GM19035 (cell line): Measurements from ENCODE around the gene PRUNE2.

Source experiments
- ATAC-seq: cut with Tn5 transposase; IDR thresholded peaks from one replicate; pipeline ENCODE4 v1.9.1; 2021; ENCODE audit not compliant: unreplicated experiment

Gene PRUNE2

DNA sequence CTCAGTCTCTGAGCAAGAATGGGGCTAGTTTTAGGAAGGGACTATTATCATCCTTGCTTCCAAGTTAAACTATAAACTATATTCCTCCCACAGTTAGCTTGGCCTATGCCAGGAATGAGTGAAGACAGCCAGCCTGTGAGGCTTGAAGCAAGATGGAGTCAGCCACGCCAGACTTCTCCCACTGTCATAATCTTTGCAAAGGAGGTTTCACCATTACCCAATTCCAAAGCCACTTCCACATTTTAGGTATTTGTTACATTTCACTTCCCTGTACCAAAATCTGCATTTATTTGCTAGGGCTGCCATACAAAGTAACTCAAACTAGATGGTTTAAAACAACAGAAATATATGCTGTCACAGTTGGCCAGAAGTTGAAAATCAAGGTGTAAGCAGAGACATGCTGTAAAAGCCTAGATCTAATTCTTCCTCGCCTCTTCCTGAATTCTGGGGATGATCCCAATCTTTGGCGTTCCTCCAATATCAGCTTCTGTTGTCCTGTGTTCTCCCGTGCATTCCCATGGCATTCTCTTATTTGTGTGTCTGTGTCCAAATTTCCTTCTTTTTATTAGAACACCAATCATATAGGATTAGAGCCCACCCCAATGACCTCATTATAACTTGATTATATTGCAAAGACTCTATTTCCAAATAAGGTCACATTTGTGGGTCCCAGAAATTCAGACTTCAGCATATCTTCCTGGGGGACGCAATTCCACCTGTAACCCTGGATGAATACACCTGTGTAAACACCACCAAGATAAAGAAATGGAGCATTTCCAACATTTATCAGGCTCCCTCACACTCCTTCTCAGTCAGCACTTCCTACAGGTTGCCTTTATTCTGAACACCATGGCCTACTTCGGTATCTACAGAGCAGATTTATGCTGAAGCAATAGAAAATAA, 320.2 kb downstream of the PRUNE2 start:
- ATAC-seq: no peak

- no peak for ATAC-seq
These were observed 322.7 kb downstream of the PRUNE2 start for GRCh38 chr9:76583256-76583655.

GRCh38 chr9:76581731-76582130, 324.2 kb downstream of the PRUNE2 start:
- no peak for ATAC-seq

DNA sequence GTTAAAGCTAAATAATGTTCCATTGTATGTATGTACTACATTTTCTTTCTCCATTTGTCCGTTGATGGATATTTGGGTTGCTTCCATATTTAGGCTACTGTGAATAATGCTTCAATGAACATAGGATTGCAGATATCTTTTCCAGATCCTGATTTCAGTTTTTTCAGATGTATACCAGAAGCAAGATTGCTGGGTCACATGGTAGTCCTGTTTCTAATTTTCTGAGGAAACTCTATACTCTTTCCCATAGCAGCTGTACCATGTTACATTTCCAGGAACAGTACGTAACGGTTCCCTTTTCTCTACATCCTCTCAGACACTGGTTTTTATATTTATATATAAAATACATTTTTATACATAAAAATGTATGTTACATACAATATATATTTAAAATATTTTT, 325.1 kb downstream of the PRUNE2 start:
- no peak for ATAC-seq

- ATAC-seq: no peak
These were observed 325.7 kb downstream of the PRUNE2 start for GRCh38 chr9:76580188-76580587.

DNA sequence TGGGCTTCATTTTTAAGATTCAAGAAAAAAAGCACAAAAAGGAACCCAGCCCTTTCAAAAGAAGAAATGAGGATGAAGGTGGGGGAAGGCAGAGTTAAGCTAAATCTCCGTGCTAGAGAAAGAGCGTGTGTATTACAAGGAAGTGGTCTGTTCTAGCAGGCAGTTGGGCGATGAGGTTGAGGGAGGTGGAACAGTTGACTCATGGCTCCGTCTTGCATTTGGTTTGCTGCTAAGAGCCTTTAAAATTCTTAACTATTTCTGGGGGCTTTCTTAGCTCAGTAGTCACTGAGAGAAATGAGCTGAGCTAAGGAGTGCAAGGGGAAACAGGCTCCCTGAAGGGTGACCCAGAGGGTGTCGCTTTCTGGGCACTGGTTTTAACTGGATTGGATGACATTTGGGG, 329.6 kb downstream of the PRUNE2 start:
- ATAC-seq: peak; percentile 59

GRCh38 chr9:76575761-76576160, 330.2 kb downstream of the PRUNE2 start:
- ATAC-seq: no peak

- no peak for ATAC-seq
These were observed 331.8 kb downstream of the PRUNE2 start for GRCh38 chr9:76573905-76574760.

GRCh38 chr9:76573408-76573807, 332.5 kb downstream of the PRUNE2 start:
- no peak for ATAC-seq

DNA sequence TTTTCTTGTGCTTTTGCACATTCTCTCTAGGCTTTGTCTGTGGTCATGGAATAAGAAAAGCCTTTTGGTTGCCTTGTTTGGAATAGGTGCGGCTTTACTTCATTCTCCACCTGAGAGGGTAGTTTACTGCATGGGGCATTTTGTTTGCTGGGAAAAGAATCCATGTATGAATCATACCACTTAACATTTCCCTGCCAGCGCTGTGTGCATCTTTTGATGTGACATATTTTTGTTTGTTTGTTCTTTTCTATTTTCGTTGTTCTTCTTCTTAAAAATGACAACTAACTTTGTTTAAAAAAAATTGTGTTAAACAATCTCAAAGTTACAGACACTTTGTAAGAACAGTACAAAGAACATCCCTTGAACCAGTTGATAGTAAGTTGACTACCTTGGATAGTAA, 333.8 kb downstream of the PRUNE2 start:
- ATAC-seq: no peak

DNA sequence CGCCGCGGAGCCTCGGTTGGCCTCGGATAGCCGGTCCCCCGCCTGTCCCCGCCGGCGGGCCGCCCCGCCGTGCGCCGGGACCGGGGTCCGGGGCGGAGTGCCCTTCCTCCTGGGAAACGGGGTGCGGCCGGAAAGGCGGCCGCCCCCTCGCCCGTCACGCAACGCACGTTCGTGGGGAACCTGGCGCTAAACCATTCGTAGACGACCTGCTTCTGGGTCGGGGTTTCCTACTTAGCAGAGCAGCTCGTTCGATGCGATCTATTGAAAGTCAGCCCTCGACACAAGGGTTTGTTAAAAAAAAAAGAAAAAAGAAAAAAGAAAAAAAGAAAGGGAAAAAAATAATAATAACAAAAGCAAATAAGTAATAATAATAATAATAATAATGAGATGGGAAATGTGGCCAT, 334.2 kb downstream of the PRUNE2 start:
- ATAC-seq: no peak

- peak; percentile 81 for ATAC-seq
These were observed 334.6 kb downstream of the PRUNE2 start for GRCh38 chr9:76571288-76571687.

DNA sequence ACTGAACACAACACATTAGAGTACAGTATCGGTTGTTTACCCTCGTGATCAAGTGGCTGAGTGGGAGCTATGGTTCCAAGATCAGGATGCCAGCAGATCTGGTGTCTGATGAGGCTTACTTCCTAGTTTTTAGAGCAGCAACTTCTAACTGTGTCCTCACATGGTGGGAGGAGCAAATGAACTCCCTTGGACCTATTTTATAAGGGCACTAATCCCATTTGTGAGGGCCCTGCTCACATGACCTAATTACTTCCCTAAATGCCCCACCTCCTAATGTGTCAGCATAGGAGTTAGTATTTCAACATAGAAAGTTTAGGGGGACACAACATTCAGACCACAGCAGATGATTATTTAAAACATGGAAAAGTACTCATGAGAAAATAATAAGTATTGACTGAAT, 335.1 kb downstream of the PRUNE2 start:
- ATAC-seq: no peak

- no peak for ATAC-seq
These were observed 338.8 kb downstream of the PRUNE2 start for GRCh38 chr9:76567086-76567485.

DNA sequence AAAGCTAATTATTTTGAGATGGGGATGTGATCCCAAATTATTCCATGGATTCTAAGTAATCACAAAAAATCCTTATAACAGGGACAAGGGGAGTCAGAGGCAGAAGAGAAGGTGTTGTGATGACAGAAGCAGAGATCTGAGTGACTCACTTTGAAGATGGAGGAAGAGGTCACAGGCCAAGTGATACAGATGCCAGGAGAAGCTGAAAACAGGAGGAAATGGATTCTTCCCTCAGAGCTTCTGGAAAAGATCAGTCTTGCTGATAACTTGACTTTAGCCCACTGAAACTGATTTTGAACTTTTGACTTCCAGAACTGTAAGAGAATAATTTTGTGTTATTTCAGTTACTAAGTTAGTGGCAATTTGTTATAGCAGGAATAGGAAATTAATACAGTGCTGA, 341.6 kb downstream of the PRUNE2 start:
- no peak for ATAC-seq

DNA sequence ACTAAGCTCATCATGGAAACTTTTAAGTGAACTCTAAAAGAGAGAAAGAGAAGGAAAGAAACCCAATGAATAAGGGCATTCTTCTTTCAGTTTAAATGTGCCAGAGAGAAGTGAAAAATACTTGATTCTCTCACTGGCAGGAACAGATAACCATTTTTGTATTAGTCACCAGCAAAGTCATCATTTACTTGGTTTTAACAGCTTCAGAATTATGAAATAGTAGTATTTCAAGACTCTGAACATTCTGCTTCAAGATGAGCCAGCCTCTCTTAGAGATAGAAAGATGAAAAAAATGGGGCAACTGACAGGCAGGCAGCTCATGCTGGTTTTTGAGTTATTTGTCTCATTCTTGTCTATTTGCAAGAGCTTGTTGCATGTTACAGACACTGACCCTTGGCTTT, 343.4 kb downstream of the PRUNE2 start:
- ATAC-seq: peak; percentile 65

- ATAC-seq: no peak
These were observed 344.0 kb downstream of the PRUNE2 start for GRCh38 chr9:76561900-76562299.
